ENCODE data around the gene GPR158.

DNA sequence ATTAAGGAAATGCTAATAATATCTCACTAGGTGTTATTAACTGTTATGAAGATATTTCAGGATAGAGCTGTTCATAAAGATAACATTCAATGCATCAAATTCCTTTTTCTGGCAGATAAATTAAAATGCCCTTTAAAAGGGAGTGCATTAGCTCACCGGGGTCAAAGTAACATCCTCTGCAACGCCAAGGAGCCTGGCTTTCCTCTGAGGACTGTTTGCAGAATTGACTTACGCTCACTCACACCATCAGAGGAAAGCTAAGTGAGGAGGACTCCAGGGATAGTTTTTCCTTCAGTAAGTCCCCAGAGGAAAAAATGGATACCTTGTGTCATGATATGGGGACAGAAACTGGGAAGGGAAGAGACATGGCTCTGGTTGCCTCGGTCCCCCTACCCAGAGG lies 45.2 kb upstream of the GPR158 start:
- TF ChIP-seq, protein P1, sequence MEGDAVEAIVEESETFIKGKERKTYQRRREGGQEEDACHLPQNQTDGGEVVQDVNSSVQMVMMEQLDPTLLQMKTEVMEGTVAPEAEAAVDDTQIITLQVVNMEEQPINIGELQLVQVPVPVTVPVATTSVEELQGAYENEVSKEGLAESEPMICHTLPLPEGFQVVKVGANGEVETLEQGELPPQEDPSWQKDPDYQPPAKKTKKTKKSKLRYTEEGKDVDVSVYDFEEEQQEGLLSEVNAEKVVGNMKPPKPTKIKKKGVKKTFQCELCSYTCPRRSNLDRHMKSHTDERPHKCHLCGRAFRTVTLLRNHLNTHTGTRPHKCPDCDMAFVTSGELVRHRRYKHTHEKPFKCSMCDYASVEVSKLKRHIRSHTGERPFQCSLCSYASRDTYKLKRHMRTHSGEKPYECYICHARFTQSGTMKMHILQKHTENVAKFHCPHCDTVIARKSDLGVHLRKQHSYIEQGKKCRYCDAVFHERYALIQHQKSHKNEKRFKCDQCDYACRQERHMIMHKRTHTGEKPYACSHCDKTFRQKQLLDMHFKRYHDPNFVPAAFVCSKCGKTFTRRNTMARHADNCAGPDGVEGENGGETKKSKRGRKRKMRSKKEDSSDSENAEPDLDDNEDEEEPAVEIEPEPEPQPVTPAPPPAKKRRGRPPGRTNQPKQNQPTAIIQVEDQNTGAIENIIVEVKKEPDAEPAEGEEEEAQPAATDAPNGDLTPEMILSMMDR (IDR thresholded peaks at IDR 0.05; ENCODE audit: low read depth, low read length, missing input control) = no peak
- TF ChIP-seq, protein P2, sequence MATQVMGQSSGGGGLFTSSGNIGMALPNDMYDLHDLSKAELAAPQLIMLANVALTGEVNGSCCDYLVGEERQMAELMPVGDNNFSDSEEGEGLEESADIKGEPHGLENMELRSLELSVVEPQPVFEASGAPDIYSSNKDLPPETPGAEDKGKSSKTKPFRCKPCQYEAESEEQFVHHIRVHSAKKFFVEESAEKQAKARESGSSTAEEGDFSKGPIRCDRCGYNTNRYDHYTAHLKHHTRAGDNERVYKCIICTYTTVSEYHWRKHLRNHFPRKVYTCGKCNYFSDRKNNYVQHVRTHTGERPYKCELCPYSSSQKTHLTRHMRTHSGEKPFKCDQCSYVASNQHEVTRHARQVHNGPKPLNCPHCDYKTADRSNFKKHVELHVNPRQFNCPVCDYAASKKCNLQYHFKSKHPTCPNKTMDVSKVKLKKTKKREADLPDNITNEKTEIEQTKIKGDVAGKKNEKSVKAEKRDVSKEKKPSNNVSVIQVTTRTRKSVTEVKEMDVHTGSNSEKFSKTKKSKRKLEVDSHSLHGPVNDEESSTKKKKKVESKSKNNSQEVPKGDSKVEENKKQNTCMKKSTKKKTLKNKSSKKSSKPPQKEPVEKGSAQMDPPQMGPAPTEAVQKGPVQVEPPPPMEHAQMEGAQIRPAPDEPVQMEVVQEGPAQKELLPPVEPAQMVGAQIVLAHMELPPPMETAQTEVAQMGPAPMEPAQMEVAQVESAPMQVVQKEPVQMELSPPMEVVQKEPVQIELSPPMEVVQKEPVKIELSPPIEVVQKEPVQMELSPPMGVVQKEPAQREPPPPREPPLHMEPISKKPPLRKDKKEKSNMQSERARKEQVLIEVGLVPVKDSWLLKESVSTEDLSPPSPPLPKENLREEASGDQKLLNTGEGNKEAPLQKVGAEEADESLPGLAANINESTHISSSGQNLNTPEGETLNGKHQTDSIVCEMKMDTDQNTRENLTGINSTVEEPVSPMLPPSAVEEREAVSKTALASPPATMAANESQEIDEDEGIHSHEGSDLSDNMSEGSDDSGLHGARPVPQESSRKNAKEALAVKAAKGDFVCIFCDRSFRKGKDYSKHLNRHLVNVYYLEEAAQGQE (IDR thresholded peaks at IDR 0.05) = no peak
- TF ChIP-seq SP1 (IDR thresholded peaks at IDR 0.05) = no peak
- TF ChIP-seq YY1 (IDR thresholded peaks at IDR 0.05) = no peak
- no peak for TF ChIP-seq RXRA (IDR thresholded peaks at IDR 0.05)
